SHP77 (cell line): Measurements from ENCODE around the gene DHCR7.

Experiments
- DNase-seq, 2 experiments: peaks; one replicate each; lab custom pipeline; 2025; lab: John Stamatoyannopoulos, UW

DHCR7 gene

DNA sequence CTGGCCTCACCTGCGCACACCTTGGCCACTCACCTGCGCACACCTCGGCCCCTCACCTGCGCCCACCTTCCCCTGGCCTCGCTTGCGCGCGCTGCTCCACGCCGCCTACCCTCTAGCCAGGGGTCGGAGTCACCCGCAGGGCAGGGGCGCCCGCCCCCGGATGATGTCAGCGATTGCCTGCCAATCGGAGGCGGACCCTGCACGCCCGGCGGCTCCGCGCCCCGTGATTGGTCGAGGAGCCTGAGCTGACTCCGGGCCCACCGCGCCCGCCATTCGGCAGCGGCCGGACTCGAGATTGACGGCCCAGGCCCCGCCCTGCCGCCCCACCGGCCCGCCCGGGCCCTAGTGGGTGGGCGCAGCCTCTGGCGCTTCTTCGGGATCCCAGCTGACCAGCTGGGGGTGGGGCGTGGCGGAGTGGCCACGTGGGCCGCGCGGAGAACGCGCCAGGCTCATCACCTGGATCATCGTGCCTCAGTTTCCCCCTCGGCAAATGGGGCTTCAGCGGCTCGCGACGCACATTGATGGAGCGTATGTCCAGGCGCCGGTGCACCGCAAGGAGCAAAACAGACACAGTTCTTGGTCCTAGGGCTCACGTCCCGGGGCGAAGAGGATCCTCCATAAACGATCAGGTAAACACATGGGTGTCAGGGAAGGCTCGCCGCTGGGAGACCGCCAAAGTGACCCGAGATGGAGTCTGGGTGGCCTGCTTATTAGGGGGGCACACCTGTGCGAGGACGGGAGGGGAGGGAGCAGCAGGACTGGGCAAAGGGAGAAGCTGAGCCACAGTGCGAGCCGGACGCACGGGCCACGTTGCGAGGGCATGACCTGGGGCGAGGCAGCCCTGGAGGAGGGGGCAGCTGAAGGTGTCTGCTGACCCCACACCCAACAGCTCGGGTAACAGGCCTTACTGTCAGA is at the start of gene DHCR7:
Gene DHCR7, minus strand, starts transcription at position 137 of the 915 bp plus-strand sequence. CDS start 3,441 bp downstream, outside the sequence.
- DNase-seq, result peak; percentile 95 to 97

GRCh38 chr11:71496421-71496820 is 48.2 kb upstream of the DHCR7 start:
- DNase-seq, result no peak

DNA sequence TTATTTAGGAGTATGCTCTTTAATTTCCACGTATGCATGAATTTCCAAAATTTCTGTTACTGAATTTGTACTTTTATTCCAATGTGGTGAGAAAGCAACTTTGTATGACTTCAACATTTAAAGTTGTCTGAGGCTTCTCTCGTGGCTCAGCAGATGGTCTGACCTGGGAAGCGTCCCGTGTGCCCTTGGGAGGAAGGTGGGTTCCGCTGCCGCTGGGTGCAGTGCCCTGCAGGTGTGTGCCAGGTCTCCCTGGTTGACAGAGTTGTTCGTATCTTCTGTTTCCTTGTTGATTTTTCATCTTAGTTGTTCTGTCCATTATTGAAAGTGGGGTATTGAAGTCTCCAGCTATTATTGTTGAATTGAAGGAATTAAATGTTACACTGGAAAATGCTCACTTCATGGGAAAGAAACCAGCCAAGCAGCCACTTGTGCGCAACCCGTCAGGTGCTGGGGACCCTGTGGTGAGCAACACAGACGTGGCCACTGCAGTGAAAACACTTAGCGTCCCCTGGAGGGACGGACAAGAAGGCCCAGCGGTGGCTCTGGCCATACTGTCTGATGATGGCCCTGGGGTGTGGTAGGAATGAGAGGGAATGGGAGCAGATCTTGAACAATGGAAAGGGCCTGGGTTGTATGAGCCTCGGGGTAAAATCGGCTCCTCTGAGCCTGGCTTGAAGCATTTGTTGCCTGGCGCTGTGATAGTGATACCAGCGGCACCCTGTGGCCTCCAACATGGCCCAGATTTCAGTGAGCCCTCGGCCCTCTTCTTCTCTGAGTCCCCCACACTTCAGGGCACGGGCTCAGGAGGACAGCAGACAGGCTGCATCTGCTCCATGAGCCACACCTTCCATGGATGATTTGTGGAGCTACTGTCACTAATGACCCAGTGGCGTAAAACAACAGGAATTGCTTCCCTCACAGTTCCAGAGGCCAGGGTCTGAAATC is 47.4 kb upstream of the DHCR7 start:
- no peak for DNase-seq

DNA sequence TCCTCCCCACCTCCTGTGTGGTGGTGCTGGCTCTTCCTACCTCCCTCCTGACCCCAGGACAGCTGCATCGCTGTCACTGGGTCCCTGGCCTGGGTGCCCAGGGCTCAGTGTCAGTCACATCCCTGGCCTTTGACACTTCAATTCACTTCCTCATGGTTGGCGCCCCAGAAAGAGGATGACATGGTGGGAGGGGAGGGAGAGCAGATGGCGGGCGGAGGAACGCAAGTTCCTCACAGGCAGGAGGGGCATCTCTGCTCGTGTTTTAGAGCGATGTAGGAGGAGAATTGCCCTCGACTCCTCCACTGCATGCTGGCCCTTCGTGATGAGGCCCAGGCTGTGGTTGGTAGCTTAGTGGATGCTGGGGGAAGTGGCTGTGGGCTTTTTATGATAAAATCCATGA is 43.7 kb upstream of the DHCR7 start:
- DNase-seq, result no peak

- DNase-seq, result no peak
Observed at GRCh38 chr11:71491531-71491930, 43.3 kb upstream of the DHCR7 start.

GRCh38 chr11:71490731-71491390 is 42.7 kb upstream of the DHCR7 start:
- DNase-seq, result no peak

- DNase-seq, result no peak
Observed at GRCh38 chr11:71490044-71490730, 42.0 kb upstream of the DHCR7 start.

DNA sequence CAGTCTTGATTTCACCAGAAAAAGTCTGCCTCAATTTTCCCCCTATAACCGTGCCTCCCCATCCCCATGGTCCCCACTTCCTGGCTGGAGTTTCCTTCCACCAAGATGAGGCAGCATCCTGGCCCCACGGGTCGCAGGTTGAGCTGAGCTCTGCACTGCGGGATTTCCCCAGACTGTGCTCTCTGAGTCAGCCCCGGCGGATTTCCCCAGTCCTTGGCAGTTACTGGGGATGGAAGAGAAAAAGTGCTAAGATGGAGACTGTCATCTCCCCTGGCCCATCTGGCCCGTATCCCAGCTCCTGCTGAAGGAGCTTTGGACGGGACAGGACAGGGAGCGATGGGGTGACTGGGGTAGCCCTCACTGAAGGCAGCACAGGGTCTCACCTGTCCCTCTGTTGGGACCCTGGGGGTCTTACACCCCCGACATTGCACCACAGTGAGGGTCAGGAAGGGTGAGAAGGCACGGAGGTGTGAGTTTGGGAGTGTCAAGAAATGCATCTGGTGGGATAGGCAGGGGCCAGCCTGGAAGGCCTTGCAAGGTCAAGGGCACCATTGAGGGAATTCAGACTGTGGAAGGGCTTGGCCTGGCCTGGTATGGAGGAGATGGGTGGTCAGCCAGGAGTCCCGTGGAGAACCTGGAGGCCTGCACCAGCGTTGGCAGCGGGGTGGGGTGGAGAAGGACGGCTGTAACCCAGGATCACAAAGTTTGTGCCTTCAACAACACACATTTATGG is 41.3 kb upstream of the DHCR7 start:
- DNase-seq, result no peak

DNA sequence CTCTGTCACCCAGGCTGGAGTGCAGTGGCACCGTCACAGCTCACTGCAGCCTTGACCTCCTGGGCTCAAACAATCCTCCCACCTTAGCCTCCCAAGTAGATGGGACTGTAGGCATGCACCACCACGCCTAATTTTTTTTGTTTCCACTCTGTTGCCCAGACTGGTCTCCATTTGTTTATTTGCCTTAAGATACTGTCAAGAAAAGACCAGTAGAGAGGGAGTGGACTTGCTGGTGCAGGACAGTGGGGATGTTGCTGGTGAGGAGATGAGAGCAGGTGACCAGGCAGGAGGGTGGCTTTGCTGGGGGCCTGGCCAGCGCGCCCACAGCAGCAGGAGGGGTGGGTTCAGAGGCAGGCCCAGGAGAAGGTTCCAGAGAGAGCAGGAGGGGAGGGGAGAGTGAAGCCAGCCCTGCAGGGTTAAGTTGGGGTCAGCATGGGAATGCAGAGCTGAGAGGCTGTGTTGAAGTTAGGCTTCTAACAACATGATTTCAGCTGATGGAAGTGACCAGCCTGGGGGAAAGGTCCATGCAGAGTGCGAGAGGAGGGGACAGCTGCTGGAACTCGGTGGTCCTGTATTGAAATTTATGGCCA is 40.6 kb upstream of the DHCR7 start:
- no peak for DNase-seq

DNA sequence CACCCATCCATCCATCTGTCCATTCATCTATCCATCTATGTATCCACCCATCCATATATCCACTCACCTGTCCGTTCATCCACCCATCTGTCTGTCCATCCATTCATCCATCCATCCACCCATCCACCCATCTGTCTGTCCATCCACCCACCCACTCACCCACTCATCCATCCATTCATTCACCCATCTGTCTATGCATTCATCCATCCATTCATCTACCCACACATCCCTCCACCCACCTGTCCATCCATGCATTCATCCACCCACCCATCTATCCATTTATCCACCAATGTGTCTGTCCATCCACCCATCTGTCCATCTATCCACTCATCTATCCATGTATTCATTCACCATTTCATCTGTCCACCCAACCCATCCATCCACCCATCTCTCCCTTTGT is 38.1 kb upstream of the DHCR7 start:
- no peak for DNase-seq

- DNase-seq, result no peak
Observed at GRCh38 chr11:71485466-71485865, 37.3 kb upstream of the DHCR7 start.

DNA sequence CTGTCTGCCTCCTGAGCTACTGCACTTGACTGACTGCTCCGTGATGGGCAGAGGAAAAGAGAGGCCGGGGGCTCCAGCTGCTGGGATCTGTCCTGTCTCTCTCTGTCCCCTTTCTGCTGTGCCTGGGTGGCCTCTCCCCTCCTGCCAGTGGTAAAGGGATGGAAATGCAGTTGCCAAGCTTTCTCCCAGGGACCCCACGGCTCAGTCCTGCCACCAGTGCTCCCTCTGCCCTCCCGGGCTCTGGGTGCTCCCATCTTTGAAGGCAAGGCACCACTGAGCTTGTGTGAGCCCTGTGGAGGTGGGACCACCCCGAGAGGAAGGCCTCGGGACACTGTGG is 36.8 kb upstream of the DHCR7 start:
- DNase-seq, result no peak

- no peak for DNase-seq
Observed at GRCh38 chr11:71484248-71485062, 36.3 kb upstream of the DHCR7 start.

- no peak for DNase-seq
Observed at GRCh38 chr11:71483692-71484091, 35.5 kb upstream of the DHCR7 start.

- DNase-seq, result no peak
Observed at GRCh38 chr11:71482746-71483364, 34.7 kb upstream of the DHCR7 start.

DNA sequence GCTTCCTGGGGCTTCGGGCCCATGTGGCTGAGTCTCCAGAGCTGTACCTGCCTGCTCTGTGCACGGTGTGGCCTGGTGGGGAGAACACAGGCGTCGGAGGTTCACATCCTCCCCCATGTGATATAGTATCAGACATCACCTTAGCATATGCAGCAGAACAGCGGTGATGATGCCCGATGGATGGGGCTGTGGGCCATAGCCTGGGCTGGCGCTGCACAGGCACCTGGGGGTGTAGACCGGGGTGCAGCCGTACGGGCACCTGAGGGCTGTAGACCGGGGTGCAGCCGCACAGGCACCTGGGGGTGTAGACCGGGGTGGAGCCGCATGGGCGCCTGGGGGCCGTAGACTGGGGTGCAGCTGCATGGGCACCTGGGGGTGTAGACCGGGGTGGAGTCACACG is 34.0 kb upstream of the DHCR7 start:
- DNase-seq, result no peak

DNA sequence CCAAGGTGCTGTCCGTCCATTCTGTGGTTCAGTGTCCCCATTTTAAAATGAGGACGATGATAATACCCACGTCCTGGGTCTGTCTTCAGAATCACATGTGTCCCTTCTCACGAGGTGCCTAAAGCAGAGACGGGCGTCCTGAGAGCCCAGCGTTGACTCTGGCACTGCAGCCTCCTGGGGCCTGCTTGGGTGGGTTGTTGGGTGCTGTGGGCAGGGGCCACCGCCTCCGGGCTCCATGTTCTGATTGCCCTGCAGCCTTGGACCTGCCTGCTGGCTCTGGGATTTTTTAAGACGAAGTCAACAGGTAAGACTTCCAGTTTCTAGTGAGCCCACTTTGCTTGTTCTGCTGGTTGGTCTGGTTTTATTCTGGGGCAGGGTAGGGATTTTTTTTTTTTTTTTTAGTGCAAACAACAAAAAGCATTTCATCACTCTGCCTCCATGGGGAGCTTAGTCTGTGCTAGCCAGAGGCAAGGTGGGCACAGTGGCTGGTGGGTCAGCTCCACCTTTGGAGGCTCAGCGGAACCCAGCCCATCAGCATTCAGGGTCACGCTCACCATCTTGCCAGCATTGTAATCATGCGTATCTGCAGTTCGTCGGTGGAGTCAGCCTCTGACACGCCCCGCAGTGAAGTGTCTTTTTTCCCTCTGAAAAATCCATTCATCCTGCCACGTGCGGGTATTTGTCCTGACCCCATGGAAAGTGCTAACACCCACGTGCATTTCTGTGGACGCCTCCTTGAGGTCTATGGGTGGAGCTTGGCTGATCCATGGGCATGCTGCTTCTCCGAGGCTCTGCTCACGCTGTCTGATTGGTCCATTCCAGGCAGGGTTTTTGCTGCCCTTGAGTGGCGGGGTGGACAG is 33.1 kb upstream of the DHCR7 start:
- no peak for DNase-seq

DNA sequence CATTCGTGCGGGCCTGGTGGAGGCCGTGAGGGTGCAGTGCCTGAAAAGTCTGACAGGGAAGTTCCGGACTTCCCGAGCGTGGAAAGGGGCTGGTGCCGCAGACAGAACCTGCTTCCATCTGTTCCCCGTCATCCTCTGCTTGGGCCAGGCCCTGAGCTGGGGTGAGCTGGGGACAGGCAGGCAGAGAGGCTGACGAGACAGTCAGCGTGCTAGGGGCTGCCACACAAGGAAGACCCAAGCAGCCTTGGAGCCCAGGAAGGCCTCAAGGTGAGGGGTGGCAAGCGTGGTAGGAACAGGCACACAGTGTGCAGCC is 30.3 kb upstream of the DHCR7 start:
- no peak for DNase-seq
